HG03442 (cell line): Measurements from ENCODE around the gene GATA6.

Experiments
- ATAC-seq: cut with Tn5 transposase; IDR thresholded peaks from one replicate; pipeline ENCODE4 v1.9.1; 2021; ENCODE audit warnings: mild to moderate bottlenecking, moderate library complexity; ENCODE audit not compliant: unreplicated experiment

GATA6 gene

GRCh38 chr18:22238036-22238435 is 68.6 kb downstream of the GATA6 start:
- no peak for ATAC-seq

- no peak for ATAC-seq
These were observed 69.3 kb downstream of the GATA6 start for GRCh38 chr18:22238681-22239080.

GRCh38 chr18:22241921-22242361 is 72.6 kb downstream of the GATA6 start:
- ATAC-seq, result no peak

- no peak for ATAC-seq
These were observed 74.1 kb downstream of the GATA6 start for GRCh38 chr18:22243513-22243912.

DNA sequence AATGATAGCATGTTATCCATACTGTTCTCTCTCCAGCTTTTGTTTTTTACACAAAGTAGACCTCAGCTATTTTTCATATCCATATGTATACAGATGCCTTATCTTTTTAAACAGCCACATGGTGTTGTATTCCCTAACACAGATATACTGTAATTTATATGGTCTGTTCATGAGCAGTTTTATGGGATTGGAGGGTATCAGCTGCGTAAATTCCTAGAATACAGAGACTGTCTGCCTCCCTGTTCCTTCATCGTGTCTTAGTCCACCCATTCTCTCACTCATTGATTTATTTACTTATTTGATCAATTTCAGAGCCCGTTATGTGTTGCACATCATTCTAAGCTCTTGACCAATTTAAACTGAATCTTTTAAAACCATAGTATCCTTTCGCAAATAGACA is 80.6 kb downstream of the GATA6 start:
- ATAC-seq, result no peak

DNA sequence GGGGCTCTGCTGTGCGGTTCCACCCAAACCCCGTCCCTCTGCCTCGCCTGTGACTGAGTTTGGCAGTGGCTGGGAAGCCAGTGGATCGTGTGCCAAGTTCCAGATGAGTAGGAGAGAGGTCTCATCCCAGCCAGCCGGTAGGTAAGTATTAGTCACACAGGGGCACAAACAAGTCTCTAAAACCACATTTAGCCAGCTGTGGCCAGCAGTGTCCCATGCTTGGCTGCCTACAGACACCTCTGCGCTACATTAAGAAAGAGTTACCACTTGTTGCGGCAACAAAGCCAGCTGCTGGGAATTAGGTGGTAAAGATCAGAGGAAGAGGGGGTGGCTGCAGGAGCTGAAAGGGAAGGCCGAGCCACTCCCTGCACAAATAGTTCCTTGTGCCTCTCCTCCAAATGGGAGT is 81.2 kb downstream of the GATA6 start:
- ATAC-seq, result no peak
